K562 (cell line): Measurements from ENCODE around the gene SNX14. TPM values are rescaled to one million over a fixed set of nuclear protein-coding genes. Genes with fewer than 3 reads are reported as not detected.

ENCODE experiments used
- ATAC-seq: fragments of 200-7000 bp; cut with Tn5 transposase; 3 replicates; pipeline ENCODE4 v1.9.1; 2020; ENCODE audit warnings: moderate library complexity
- BruUV-seq: library from RNA; stranded (reverse); fragments of 400-500 nt; replicated peaks from 2 replicates; lab custom pipeline; 2021; lab: Mats Ljungman, UMichigan
- CTCF ChIA-PET: fragments of 300-600 bp; formaldehyde crosslinking; extraction: SDS; loops from one replicate; lab custom pipeline; 2021; ENCODE audit warnings: low intra/inter-chr PET ratio; lab: Yijun Ruan, JAX
- POLR2A ChIA-PET: fragments of 300-600, 350-650 bp; sonication (Branson Sonifier 250); formaldehyde crosslinking; extraction: SDS; loops from one replicate; lab custom pipeline; 2021; ENCODE audit warnings: antibody characterized with exemption, inconsistent platforms; lab: Yijun Ruan, JAX
- DNase-seq, 4 experiments: peaks; one replicate each; pipeline versions ENCODE4 v3.0.0 to v3.0.0-alpha.2; 2011 to 2018; ENCODE audit warnings: low spot score in 3 of 4, mixed read lengths in 3 of 4; ENCODE audit errors: extremely low read depth in 1 of 4
- FAIRE-seq: peaks from 2 replicates; lab custom pipeline; 2011; peaks lifted over from hg19 to GRCh38; lab: Jason Lieb, UNC
- H2AFZ ChIP-seq: 2 replicates; pipeline ENCODE4 v1.6.0; 2011; ENCODE audit warnings: low read depth, low read length, control low read depth, inconsistent platforms
- H3K27ac ChIP-seq: fragments of 200-600 bp; 3 replicates; pipeline ENCODE4 v1.8.0; 2011; ENCODE audit warnings: low read depth, mild to moderate bottlenecking, control low read depth, inconsistent platforms, low read length, moderate library complexity, mixed read lengths; ENCODE audit errors: extremely low read depth
- H3K27me3 ChIP-seq, 2 experiments: fragments of 300-600 bp in 1 of 2; 2 replicates in 1 of 2; 3 replicates in 1 of 2; pipeline versions ENCODE4 v1.6.0 to v1.8.0; 2011; ENCODE audit warnings: inconsistent platforms in 2 of 2, low read length in 2 of 2, mild to moderate bottlenecking in 1 of 2, mixed read lengths in 1 of 2, moderate library complexity in 1 of 2; ENCODE audit not compliant: control insufficient read depth in 2 of 2, insufficient read depth in 2 of 2
- H3K36me3 ChIP-seq: fragments of 300-600 bp; 3 replicates; pipeline ENCODE4 v1.8.0; 2011; ENCODE audit warnings: mild to moderate bottlenecking, low read length, inconsistent platforms; ENCODE audit not compliant: control insufficient read depth, insufficient read depth
- H3K4me1 ChIP-seq, 2 experiments: fragments of 200-600 bp in 1 of 2; replicated peaks in 1 of 2; 2 replicates in 1 of 2; 3 replicates in 1 of 2; pipeline versions ENCODE4 v1.5.1 to v1.8.0; 2011; ENCODE audit warnings: inconsistent platforms in 2 of 2, low read length in 2 of 2, mild to moderate bottlenecking in 1 of 2, mixed read lengths in 1 of 2, moderate library complexity in 1 of 2; ENCODE audit not compliant: control insufficient read depth in 2 of 2, insufficient read depth in 2 of 2
- H3K4me2 ChIP-seq: 2 replicates; pipeline ENCODE4 v1.6.1; 2011; ENCODE audit warnings: low read length, control low read depth, inconsistent platforms, mixed read lengths; ENCODE audit not compliant: insufficient read depth
- H3K4me3 ChIP-seq: fragments of 200-600 bp; sonication (generic), shearing (Covaris generic); 2 replicates; pipeline ENCODE4 v1.5.1; 2016; ENCODE audit warnings: control low read depth, inconsistent platforms
- H3K79me2 ChIP-seq: fragments of 200-600 bp; 3 replicates; pipeline ENCODE4 v1.8.0; 2011; ENCODE audit warnings: low read length, inconsistent platforms; ENCODE audit not compliant: control insufficient read depth, insufficient read depth
- H3K9ac ChIP-seq, 2 experiments: 2 replicates each; pipeline versions ENCODE4 v1.6.0 to v1.6.1; 2011; ENCODE audit warnings: low read depth in 2 of 2, low read length in 2 of 2, control low read depth in 1 of 2, inconsistent platforms in 1 of 2, mild to moderate bottlenecking in 1 of 2, mixed read lengths in 1 of 2; ENCODE audit not compliant: insufficient read depth in 1 of 2
- H3K9me1 ChIP-seq: one replicate; pipeline ENCODE4 v1.6.0; 2011; ENCODE audit warnings: inconsistent platforms, mild to moderate bottlenecking, low read length, moderate library complexity; ENCODE audit not compliant: control insufficient read depth, insufficient read depth
- H3K9me3 ChIP-seq: replicated peaks from 2 replicates; pipeline ENCODE4 v1.5.1; 2011; ENCODE audit warnings: low read depth, low read length, inconsistent platforms; ENCODE audit not compliant: control insufficient read depth, insufficient read depth
- H4K20me1 ChIP-seq: replicated peaks from 2 replicates; pipeline ENCODE4 v1.6.1; 2011; ENCODE audit warnings: low read length, inconsistent platforms, mixed read lengths; ENCODE audit not compliant: control insufficient read depth, insufficient read depth
- GTF2A2 ChIP-seq: IDR thresholded peaks from 2 replicates; pipeline ENCODE4 v1.6.1; 2016; ENCODE audit warnings: mild to moderate bottlenecking, missing genetic modification characterization, missing compliant biosample characterization
- ILF3 ChIP-seq: fragments of 450-650 bp; IDR thresholded peaks from 2 replicates; pipeline ENCODE4 v1.6.1; 2018; ENCODE audit warnings: antibody characterized with exemption, mild to moderate bottlenecking, moderate library complexity, borderline replicate concordance
- PHF20 ChIP-seq: fragments of 450-650 bp; IDR thresholded peaks from 2 replicates; pipeline ENCODE4 v1.6.1; 2018; ENCODE audit not compliant: partially characterized antibody
- STAT5A ChIP-seq: IDR thresholded peaks from 2 replicates; pipeline ENCODE4 v1.6.1; 2012; ENCODE audit warnings: low read length, inconsistent platforms, borderline replicate concordance
- ZNF668 ChIP-seq: fragments of 250-450 bp; sonication (Bioruptor Pico); IDR thresholded peaks from 2 replicates; pipeline ENCODE4 v1.8.0; 2022; ENCODE audit warnings: mild to moderate bottlenecking, inconsistent platforms
- WGBS: fragments of 100-300 bp; shearing (Covaris generic); methylation state at CpG from one replicate; pipeline ENCODE4 v1.1.6; 2016; ENCODE audit warnings: low coverage, mixed read lengths; ENCODE audit not compliant: insufficient coverage; ENCODE audit errors: missing lambda C conversion rate; 5-methylcytosine and 5-hydroxymethylcytosine counted together
- in situ Hi-C: fragments of 300-500 bp; cut with MboI; formaldehyde crosslinking; loops from 4 replicates; pipeline ENCODE4 v1.15.0; 2018; ENCODE audit warnings: inconsistent platforms, mixed read lengths
- intact Hi-C: fragments of 100-400 bp; cut with micrococcal nuclease; formaldehyde crosslinking; loops from 2 replicates; pipeline ENCODE4 v1.14.2; 2022
- polyA plus RNA-seq, 8 experiments: library from polyadenylated mRNA; depleted of rRNA in 4 of 8; stranded (reverse) in 5 of 8; unstranded in 3 of 8; fragments of >200 nt; fragmentation: Nextera tagmentation in 2 of 8; fragmentation: Illumina TruSeq in 1 of 8; extraction: Ambion mirVana in 2 of 8; extraction: Trizol in 1 of 8; gene quantifications; 2 replicates each; pipeline versions ENCODE4 v1.2.1 to v1.2.3, GENCODE V29; 2011 to 2014; ENCODE audit warnings: inconsistent platforms in 1 of 8, missing spikeins in 1 of 8
- total RNA-seq, 7 experiments: library from RNA; depleted of rRNA in 6 of 7; stranded (reverse); fragments of >200 nt in 6 of 7; fragmentation: Illumina TruSeq in 2 of 7; extraction: Trizol in 2 of 7; gene quantifications; 2 replicates each; pipeline versions ENCODE4 v1.2.1 to v1.2.3, GENCODE V29; 2011 to 2021; ENCODE audit warnings: low replicate concordance in 1 of 7
- TF ChIP-seq, protein P1 (sequence below): sonication (generic); formaldehyde crosslinking; IDR thresholded peaks from 2 replicates; pipeline ENCODE4 v1.8.0; 2022; ENCODE audit warnings: missing genetic modification reagents, mild to moderate bottlenecking, moderate library complexity, borderline replicate concordance
- TF ChIP-seq, protein P2 (sequence below), 2 experiments: fragments of 450-650 bp in 1 of 2; sonication (generic) in 1 of 2; formaldehyde crosslinking in 1 of 2; IDR thresholded peaks; 2 replicates each; pipeline versions ENCODE4 v1.7.1 to v1.9.0; 2016 to 2022; ENCODE audit warnings: inconsistent platforms in 1 of 2, mild to moderate bottlenecking in 1 of 2, missing genetic modification reagents in 1 of 2

Gene SNX14
- total and polyA plus RNA-seq, 9 of the 15 experiments (the other 6 are each of a cell fraction or from before 2014, with no cell fraction given), result 46.5 to 140 (median 71.2) TPM

DNA sequence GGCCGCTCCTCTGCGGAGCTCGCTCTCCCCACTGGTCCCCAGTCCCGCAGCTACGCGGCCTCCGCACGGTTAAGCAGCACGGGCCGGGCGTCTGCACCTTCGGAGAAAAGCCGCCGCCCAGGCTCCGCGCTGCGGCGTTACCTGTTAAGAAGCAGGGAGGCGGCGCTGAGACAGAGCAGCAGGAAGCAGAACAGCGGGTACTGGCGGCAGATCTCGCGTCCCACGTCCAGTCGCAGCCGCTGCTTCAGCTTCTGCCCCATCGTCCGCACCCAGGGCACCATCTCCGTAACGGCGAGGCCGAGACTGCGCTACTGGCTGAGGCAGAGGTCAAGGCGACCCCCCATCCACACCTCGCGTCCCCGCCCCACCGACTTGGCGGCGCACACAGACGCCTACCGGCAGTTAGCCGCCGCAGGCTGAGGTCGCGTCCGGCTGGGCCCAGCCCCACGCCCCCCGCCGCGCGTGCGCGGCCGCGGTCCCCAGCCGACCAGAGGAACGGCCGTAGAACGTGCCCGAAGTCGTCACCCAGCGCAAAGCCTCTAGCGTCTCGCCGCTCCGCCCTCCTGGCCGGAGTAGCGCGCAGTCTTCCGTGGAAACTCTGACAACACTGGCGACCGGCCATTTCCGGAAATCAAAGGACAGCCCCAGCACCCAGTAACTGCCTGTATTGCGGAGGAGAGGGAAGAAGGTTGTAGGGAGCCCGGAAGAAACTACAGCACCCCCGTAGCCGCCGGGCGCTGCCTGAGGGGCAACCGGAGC is at the start of gene SNX14 (continued):
- TF ChIP-seq, protein P1, sequence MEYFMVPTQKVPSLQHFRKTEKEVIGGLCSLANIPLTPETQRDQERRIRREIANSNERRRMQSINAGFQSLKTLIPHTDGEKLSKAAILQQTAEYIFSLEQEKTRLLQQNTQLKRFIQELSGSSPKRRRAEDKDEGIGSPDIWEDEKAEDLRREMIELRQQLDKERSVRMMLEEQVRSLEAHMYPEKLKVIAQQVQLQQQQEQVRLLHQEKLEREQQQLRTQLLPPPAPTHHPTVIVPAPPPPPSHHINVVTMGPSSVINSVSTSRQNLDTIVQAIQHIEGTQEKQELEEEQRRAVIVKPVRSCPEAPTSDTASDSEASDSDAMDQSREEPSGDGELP (CRISPR knock-in tag), result peak; percentile 75
- TF ChIP-seq, all 486 proteins: peak for 162

GRCh38 chr6:85642774-85643536 is 49.3 kb upstream of the SNX14 start, which contains the start of gene SYNCRIP:
Gene SYNCRIP (minus strand): TSS chr6:85642886. CDS start chr6:85641439, 1,447 bp downstream.
- ChIA-PET POLR2A (interaction anchor here (0.6 to 8.1 kb wide), 13 partner anchors 8 to 1472 kb away, joined by 3 to 188 read pairs (median 4); no protein-coding TSS in a partner anchor), CTCF (no interaction called here)
- BruUV-seq, result no TSS peak
- intact Hi-C loops (loop anchor here (1.0 to 2.0 kb wide), 2 partner anchors 35 to 50 kb away; partner anchors contain the start of gene SNX14), in situ Hi-C loops (loop anchor here (5.0 kb wide), 1 partner anchor 34 kb away; no protein-coding TSS in a partner anchor)
- H3K9ac ChIP-seq, result peak within 1 kb of the TSS; percentile 98 to 100
- peak; percentile 71 to 98 (median 90) for DNase-seq
- H3K9me3 ChIP-seq, result peaks cover 4% of the 10 kb centered on the region
- peak; percentile 86 for ATAC-seq
- H3K4me2 ChIP-seq, result peak within 1 kb of the TSS; percentile 96
- no peaks in the 10 kb centered on the region for H3K9me1 ChIP-seq
- H3K27ac ChIP-seq, result peak within 1 kb of the TSS; percentile 98
- WGBS, result 0% methylated on average over 14 of the region's 76 CpGs
- peak; percentile 73 for FAIRE-seq
- H3K4me3 ChIP-seq, result peak within 1 kb of the TSS; percentile 87
- peaks cover 13 to 19% of the 10 kb centered on the region in 2 experiments; a peak in 4 of 5 replicates for H3K4me1 ChIP-seq
- H3K36me3 ChIP-seq, result peaks cover 37% of the 10 kb centered on the region
- peaks cover 19% of the 10 kb centered on the region for H4K20me1 ChIP-seq
- no peaks in the 10 kb centered on the region for H3K27me3 ChIP-seq
- peak within 1 kb of the TSS; percentile 92 for H2AFZ ChIP-seq
- peaks cover 54% of the 10 kb centered on the region for H3K79me2 ChIP-seq
- TF ChIP-seq GTF2A2 (tag) (no peak), ILF3 (no peak), STAT5A (no peak; the same call in 1 of the 2 replicates), PHF20 (peak; percentile 52), ZNF668 (CRISPR knock-in tag) (no peak)
- TF ChIP-seq, protein P2, sequence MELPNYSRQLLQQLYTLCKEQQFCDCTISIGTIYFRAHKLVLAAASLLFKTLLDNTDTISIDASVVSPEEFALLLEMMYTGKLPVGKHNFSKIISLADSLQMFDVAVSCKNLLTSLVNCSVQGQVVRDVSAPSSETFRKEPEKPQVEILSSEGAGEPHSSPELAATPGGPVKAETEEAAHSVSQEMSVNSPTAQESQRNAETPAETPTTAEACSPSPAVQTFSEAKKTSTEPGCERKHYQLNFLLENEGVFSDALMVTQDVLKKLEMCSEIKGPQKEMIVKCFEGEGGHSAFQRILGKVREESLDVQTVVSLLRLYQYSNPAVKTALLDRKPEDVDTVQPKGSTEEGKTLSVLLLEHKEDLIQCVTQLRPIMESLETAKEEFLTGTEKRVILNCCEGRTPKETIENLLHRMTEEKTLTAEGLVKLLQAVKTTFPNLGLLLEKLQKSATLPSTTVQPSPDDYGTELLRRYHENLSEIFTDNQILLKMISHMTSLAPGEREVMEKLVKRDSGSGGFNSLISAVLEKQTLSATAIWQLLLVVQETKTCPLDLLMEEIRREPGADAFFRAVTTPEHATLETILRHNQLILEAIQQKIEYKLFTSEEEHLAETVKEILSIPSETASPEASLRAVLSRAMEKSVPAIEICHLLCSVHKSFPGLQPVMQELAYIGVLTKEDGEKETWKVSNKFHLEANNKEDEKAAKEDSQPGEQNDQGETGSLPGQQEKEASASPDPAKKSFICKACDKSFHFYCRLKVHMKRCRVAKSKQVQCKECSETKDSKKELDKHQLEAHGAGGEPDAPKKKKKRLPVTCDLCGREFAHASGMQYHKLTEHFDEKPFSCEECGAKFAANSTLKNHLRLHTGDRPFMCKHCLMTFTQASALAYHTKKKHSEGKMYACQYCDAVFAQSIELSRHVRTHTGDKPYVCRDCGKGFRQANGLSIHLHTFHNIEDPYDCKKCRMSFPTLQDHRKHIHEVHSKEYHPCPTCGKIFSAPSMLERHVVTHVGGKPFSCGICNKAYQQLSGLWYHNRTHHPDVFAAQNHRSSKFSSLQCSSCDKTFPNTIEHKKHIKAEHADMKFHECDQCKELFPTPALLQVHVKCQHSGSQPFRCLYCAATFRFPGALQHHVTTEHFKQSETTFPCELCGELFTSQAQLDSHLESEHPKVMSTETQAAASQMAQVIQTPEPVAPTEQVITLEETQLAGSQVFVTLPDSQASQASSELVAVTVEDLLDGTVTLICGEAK (IDR thresholded peaks at IDR 0.05), result 0 out of 2 replicates have a peak, but pooled peaks have one; percentile 28
- TF ChIP-seq, protein P2 (CRISPR knock-in tag; IDR thresholded peaks at IDR 0.05), result no peak
